ENCODE data around the gene FAM234B.

GRCh38 chr12:12995088-12995487, 49.1 kb upstream of the FAM234B start:
- TF ChIP-seq CTCF (IDR thresholded peaks at IDR 0.05) (no peak), POLR2A (IDR thresholded peaks at IDR 0.05) (no peak), POLR2AphosphoS5 (IDR thresholded peaks at IDR 0.05) (no peak)
